ENCODE measurements around the gene RIC8A. TPM values are rescaled to one million over a fixed set of nuclear protein-coding genes. Genes with fewer than 3 reads are reported as not detected.
"Not testable (repeated sequence)": the region's sequence is repeated elsewhere in the genome, so short reads cannot be mapped to it uniquely, and the experiment has no call there.

The RIC8A gene
- polyA plus RNA-seq, 1 donor from 2014 or later, result 128 TPM

DNA sequence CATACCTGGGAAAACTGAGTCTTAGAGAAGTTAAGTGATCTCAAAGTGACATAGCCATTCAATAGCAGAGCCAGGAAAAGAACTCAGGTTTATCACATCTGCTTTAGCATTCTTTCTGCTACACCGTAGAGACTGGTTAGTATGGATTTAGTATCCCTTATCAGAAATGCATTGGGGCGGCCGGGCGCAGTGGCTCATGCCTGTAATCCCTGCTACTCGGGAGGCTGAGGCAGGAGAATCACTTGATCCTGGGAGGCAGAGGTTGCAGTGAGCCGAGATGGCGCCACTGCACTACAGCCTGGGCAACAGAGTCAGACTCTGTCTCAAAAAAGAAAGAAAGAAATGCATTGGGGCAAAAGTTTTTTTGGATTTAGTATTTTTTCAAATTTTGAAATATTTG lies 30.8 kb downstream of the RIC8A start:
- H3K79me2 ChIP-seq (replicated peaks; ENCODE audit: insufficient read depth, low read length), result peaks cover 30% of the 10 kb centered on the region
- H4K20me1 ChIP-seq (ENCODE audit: insufficient read depth); H3K36me3 ChIP-seq (ENCODE audit: insufficient read depth, low read length); H3K9me2 ChIP-seq (ENCODE audit: insufficient read depth, low read length); H3K27me3 ChIP-seq (ENCODE audit: insufficient read depth, low read depth, low read length); H3K9ac ChIP-seq (ENCODE audit: low read length); H3K27ac ChIP-seq (ENCODE audit: low read length); H3K9me3 ChIP-seq (ENCODE audit: low read length); H2AFZ ChIP-seq (ENCODE audit: low read depth, low read length); H3F3A ChIP-seq (ENCODE audit: insufficient read depth, low read length, poor library complexity, severe bottlenecking): not testable (repeated sequence)
- H3K4me3 ChIP-seq (ENCODE audit: low read length), result peak overlapping the region; percentile 94
- peak overlapping the region; percentile 89 for H3K4me2 ChIP-seq (ENCODE audit: low read length)

DNA sequence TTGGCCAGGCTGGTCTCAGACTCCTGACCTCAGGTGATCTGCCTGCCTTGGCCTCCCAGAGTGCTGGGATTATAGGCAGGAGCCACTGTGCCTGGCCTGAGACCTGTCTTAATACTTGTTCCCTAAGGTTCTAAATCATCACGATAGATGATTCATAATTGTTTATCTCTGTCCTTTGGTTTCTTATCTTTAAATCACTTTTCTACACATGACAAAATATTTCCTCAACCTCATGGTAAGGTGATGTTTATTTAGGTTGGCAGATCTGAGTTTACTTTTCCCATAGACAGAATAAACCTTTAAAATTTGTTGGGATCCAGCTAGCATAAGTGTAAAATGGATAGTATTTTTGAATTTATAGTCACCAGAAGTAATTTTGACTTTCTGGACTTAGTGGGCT lies 32.8 kb downstream of the RIC8A start:
- Histone ChIP-seq H3K9me2 (ENCODE audit: insufficient read depth, low read length) (no peaks in the 10 kb centered on the region), H3K4me2 (ENCODE audit: low read length) (no peak overlapping the region), H2AFZ (ENCODE audit: low read depth, low read length) (no peak overlapping the region), H4K20me1 (ENCODE audit: insufficient read depth) (no peaks in the 10 kb centered on the region), H3K79me2 (replicated peaks; ENCODE audit: insufficient read depth, low read length) (peaks cover 30% of the 10 kb centered on the region), H3K27ac (ENCODE audit: low read length) (no peak overlapping the region), H3F3A (ENCODE audit: insufficient read depth, low read length, poor library complexity, severe bottlenecking) (no peaks in the 10 kb centered on the region), H3K27me3 (ENCODE audit: insufficient read depth, low read depth, low read length) (no peaks in the 10 kb centered on the region), H3K36me3 (ENCODE audit: insufficient read depth, low read length) (peaks cover 5% of the 10 kb centered on the region), H3K4me3 (ENCODE audit: low read length) (no peak overlapping the region), H3K9ac (ENCODE audit: low read length) (no peak overlapping the region), H3K9me3 (ENCODE audit: low read length) (no peaks in the 10 kb centered on the region)
- TF ChIP-seq EZH2 (IDR thresholded peaks at IDR 0.05; ENCODE audit: borderline replicate concordance, insufficient read depth, low read length, poor library complexity, severe bottlenecking) (no peak), MXI1 (conservative IDR thresholded peaks at IDR 0.05; ENCODE audit: poor library complexity, severe bottlenecking) (no peak), SMC3 (conservative IDR thresholded peaks at IDR 0.05; ENCODE audit: poor library complexity) (no peak), TAF1 (IDR thresholded peaks at IDR 0.05; ENCODE audit: low read depth) (no peak), RAD21 (conservative IDR thresholded peaks at IDR 0.05) (no peak), EP300 (conservative IDR thresholded peaks at IDR 0.05; ENCODE audit: poor library complexity, severe bottlenecking) (no peak), POLR2AphosphoS5 (IDR thresholded peaks at IDR 0.05) (no peak)
- TF ChIP-seq, protein P1, sequence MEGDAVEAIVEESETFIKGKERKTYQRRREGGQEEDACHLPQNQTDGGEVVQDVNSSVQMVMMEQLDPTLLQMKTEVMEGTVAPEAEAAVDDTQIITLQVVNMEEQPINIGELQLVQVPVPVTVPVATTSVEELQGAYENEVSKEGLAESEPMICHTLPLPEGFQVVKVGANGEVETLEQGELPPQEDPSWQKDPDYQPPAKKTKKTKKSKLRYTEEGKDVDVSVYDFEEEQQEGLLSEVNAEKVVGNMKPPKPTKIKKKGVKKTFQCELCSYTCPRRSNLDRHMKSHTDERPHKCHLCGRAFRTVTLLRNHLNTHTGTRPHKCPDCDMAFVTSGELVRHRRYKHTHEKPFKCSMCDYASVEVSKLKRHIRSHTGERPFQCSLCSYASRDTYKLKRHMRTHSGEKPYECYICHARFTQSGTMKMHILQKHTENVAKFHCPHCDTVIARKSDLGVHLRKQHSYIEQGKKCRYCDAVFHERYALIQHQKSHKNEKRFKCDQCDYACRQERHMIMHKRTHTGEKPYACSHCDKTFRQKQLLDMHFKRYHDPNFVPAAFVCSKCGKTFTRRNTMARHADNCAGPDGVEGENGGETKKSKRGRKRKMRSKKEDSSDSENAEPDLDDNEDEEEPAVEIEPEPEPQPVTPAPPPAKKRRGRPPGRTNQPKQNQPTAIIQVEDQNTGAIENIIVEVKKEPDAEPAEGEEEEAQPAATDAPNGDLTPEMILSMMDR (IDR thresholded peaks at IDR 0.05; ENCODE audit: poor library complexity, severe bottlenecking), result no peak
- TF ChIP-seq, protein P2, sequence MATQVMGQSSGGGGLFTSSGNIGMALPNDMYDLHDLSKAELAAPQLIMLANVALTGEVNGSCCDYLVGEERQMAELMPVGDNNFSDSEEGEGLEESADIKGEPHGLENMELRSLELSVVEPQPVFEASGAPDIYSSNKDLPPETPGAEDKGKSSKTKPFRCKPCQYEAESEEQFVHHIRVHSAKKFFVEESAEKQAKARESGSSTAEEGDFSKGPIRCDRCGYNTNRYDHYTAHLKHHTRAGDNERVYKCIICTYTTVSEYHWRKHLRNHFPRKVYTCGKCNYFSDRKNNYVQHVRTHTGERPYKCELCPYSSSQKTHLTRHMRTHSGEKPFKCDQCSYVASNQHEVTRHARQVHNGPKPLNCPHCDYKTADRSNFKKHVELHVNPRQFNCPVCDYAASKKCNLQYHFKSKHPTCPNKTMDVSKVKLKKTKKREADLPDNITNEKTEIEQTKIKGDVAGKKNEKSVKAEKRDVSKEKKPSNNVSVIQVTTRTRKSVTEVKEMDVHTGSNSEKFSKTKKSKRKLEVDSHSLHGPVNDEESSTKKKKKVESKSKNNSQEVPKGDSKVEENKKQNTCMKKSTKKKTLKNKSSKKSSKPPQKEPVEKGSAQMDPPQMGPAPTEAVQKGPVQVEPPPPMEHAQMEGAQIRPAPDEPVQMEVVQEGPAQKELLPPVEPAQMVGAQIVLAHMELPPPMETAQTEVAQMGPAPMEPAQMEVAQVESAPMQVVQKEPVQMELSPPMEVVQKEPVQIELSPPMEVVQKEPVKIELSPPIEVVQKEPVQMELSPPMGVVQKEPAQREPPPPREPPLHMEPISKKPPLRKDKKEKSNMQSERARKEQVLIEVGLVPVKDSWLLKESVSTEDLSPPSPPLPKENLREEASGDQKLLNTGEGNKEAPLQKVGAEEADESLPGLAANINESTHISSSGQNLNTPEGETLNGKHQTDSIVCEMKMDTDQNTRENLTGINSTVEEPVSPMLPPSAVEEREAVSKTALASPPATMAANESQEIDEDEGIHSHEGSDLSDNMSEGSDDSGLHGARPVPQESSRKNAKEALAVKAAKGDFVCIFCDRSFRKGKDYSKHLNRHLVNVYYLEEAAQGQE (IDR thresholded peaks at IDR 0.05; ENCODE audit: borderline replicate concordance), result no peak

DNA sequence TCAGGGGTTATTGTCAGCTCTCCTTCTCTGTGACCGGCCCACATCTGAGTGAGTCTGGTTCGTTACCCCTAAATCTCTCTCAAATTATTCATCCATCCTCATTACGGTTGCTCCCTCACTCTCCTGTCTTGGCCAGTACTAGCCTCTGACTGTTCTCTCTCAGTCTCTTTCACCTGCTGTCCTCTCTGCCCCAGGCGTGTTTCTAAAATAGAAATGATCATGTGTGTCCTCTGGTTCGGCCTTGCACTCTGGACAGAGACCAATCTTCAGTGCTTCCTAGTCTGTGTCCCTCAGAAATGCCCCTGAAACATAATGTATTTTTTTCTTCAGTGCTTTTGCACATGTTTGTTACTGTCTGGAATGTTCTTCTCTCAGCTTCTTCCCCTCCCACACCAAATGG lies 34.1 kb downstream of the RIC8A start:
- no peaks in the 10 kb centered on the region for H3K9me3 ChIP-seq (ENCODE audit: low read length)
- H2AFZ ChIP-seq (ENCODE audit: low read depth, low read length), result no peak overlapping the region
- no peak overlapping the region for H3K4me3 ChIP-seq (ENCODE audit: low read length)
- no peaks in the 10 kb centered on the region for H3F3A ChIP-seq (ENCODE audit: insufficient read depth, low read length, poor library complexity, severe bottlenecking)
- no peaks in the 10 kb centered on the region for H4K20me1 ChIP-seq (ENCODE audit: insufficient read depth)
- H3K79me2 ChIP-seq (replicated peaks; ENCODE audit: insufficient read depth, low read length), result peaks cover 30% of the 10 kb centered on the region
- peaks cover 5% of the 10 kb centered on the region for H3K36me3 ChIP-seq (ENCODE audit: insufficient read depth, low read length)
- TF ChIP-seq SMC3 (conservative IDR thresholded peaks at IDR 0.05; ENCODE audit: poor library complexity), result no peak
- TF ChIP-seq RAD21 (conservative IDR thresholded peaks at IDR 0.05), result no peak
- TF ChIP-seq EP300 (conservative IDR thresholded peaks at IDR 0.05; ENCODE audit: poor library complexity, severe bottlenecking), result no peak
- TF ChIP-seq POLR2AphosphoS5 (IDR thresholded peaks at IDR 0.05), result no peak
- TF ChIP-seq, protein P2 (IDR thresholded peaks at IDR 0.05; ENCODE audit: borderline replicate concordance), result no peak
- no peak for TF ChIP-seq TAF1 (IDR thresholded peaks at IDR 0.05; ENCODE audit: low read depth)
- no peak for TF ChIP-seq EZH2 (IDR thresholded peaks at IDR 0.05; ENCODE audit: borderline replicate concordance, insufficient read depth, low read length, poor library complexity, severe bottlenecking)
- TF ChIP-seq, protein P1 (IDR thresholded peaks at IDR 0.05; ENCODE audit: poor library complexity, severe bottlenecking), result no peak
- no peak for TF ChIP-seq MXI1 (conservative IDR thresholded peaks at IDR 0.05; ENCODE audit: poor library complexity, severe bottlenecking)
- no peak overlapping the region for H3K9ac ChIP-seq (ENCODE audit: low read length)
- H3K27me3 ChIP-seq (ENCODE audit: insufficient read depth, low read depth, low read length), result no peaks in the 10 kb centered on the region
- no peaks in the 10 kb centered on the region for H3K9me2 ChIP-seq (ENCODE audit: insufficient read depth, low read length)
- H3K4me2 ChIP-seq (ENCODE audit: low read length), result no peak overlapping the region
- H3K27ac ChIP-seq (ENCODE audit: low read length), result no peak overlapping the region
